ENCODE data around the gene FRYL.

The FRYL gene

GRCh38 chr4:48449151-48449550 is 330.9 kb downstream of the FRYL start:
- DNase-seq (ENCODE audit: low read depth in 2 of 3, low spot score in 2 of 3): no peak
